Activated naive CD4-positive, alpha-beta T cell treated with anti-CD3 and anti-CD28 coated beads, Interleukin-2, amount 50 U/mL, for 16 hours (primary cell): ENCODE results near the gene LAMA2.

Experiments
- DNase-seq: peaks from one replicate; pipeline ENCODE4 v3.0.0-alpha.2; 2020

The LAMA2 gene

GRCh38 chr6:129186988-129187387 lies 304.1 kb downstream of the LAMA2 start:
- DNase-seq: no peak

GRCh38 chr6:129188306-129188705 lies 305.4 kb downstream of the LAMA2 start:
- DNase-seq: no peak

GRCh38 chr6:129188795-129189194 lies 305.9 kb downstream of the LAMA2 start:
- no peak for DNase-seq

GRCh38 chr6:129189266-129189665 lies 306.3 kb downstream of the LAMA2 start:
- DNase-seq: no peak

- no peak for DNase-seq
These were observed 308.3 kb downstream of the LAMA2 start for GRCh38 chr6:129191235-129191634.

GRCh38 chr6:129192458-129192989 lies 309.6 kb downstream of the LAMA2 start:
- DNase-seq: no peak

- no peak for DNase-seq
These were observed 311.5 kb downstream of the LAMA2 start for GRCh38 chr6:129194306-129194941.

- no peak for DNase-seq
These were observed 312.2 kb downstream of the LAMA2 start for GRCh38 chr6:129195161-129195560.

- no peak for DNase-seq
These were observed 312.7 kb downstream of the LAMA2 start for GRCh38 chr6:129195643-129196042.

- no peak for DNase-seq
These were observed 314.2 kb downstream of the LAMA2 start for GRCh38 chr6:129197154-129197553.

GRCh38 chr6:129200151-129200550 lies 317.2 kb downstream of the LAMA2 start:
- DNase-seq: no peak

GRCh38 chr6:129203190-129203900 lies 320.4 kb downstream of the LAMA2 start:
- DNase-seq: no peak

GRCh38 chr6:129206821-129207220 lies 323.9 kb downstream of the LAMA2 start:
- no peak for DNase-seq

GRCh38 chr6:129207832-129208231 lies 324.9 kb downstream of the LAMA2 start:
- no peak for DNase-seq

GRCh38 chr6:129208415-129209034 lies 325.6 kb downstream of the LAMA2 start:
- DNase-seq: no peak

- no peak for DNase-seq
These were observed 326.4 kb downstream of the LAMA2 start for GRCh38 chr6:129209355-129209754.

GRCh38 chr6:129210684-129211083 lies 327.7 kb downstream of the LAMA2 start:
- DNase-seq: no peak

- no peak for DNase-seq
These were observed 328.7 kb downstream of the LAMA2 start for GRCh38 chr6:129211626-129212025.

GRCh38 chr6:129212081-129212480 lies 329.1 kb downstream of the LAMA2 start:
- DNase-seq: no peak

GRCh38 chr6:129215246-129215645 lies 332.3 kb downstream of the LAMA2 start:
- no peak for DNase-seq

- DNase-seq: no peak
These were observed 333.1 kb downstream of the LAMA2 start for GRCh38 chr6:129215916-129216520.

GRCh38 chr6:129217701-129218100 lies 334.8 kb downstream of the LAMA2 start:
- no peak for DNase-seq

GRCh38 chr6:129233458-129234134 lies 350.7 kb downstream of the LAMA2 start:
- DNase-seq: no peak
